HG03060 (cell line): ENCODE measurements around the gene HSP90B1.

Experiments used
- ATAC-seq: cut with Tn5 transposase; IDR thresholded peaks from one replicate; pipeline ENCODE4 v1.9.1; 2021; ENCODE audit warnings: low read depth, moderate number of reproducible peaks; ENCODE audit not compliant: unreplicated experiment

HSP90B1 gene

DNA sequence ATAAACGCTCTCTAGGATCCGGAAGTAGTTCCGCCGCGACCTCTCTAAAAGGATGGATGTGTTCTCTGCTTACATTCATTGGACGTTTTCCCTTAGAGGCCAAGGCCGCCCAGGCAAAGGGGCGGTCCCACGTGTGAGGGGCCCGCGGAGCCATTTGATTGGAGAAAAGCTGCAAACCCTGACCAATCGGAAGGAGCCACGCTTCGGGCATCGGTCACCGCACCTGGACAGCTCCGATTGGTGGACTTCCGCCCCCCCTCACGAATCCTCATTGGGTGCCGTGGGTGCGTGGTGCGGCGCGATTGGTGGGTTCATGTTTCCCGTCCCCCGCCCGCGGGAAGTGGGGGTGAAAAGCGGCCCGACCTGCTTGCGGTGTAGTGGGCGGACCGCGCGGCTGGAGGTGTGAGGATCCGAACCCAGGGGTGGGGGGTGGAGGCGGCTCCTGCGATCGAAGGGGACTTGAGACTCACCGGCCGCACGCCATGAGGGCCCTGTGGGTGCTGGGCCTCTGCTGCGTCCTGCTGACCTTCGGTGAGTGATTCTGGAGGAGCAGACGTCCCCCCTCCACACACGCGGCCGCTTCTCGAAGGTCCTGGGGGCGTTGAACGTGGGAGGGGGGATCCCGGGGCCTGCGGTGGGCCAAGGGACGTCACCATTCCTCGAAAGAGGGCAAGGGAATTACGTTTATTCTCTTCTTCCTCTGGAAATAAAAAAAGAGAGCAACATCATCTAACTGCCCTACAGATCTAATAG lies at the start of gene HSP90B1:
Gene HSP90B1, plus strand, starts transcription at position 377 of the 753 bp plus-strand sequence. Its CDS starts 106 bp downstream, at position 483.
- peak; percentile 44 for ATAC-seq

- no peak for ATAC-seq
Observed at GRCh38 chr12:103881261-103881660, 48.9 kb upstream of the HSP90B1 start.

- no peak for ATAC-seq
Observed at GRCh38 chr12:103882861-103883596, 47.2 kb upstream of the HSP90B1 start.

GRCh38 chr12:103883908-103884307 lies 46.3 kb upstream of the HSP90B1 start:
- no peak for ATAC-seq

DNA sequence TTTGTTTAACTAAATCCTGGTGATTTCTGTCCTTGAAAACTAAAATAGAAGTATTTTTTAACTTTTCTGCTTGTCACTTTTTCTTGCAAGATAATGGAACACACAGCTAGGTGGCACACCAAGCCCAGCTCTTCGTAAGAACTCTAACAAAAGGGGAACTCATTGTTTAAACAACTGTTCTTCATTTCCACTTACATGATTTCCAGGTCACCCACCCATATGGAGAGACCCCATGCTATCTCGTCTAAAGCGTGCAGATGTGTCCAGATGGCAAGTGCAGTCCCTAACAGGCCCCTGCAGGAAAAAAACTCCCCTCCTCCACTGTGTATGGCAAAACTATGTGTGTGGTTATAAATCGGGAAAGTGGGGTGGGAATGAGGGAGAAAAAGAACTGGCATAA lies 45.9 kb upstream of the HSP90B1 start:
- no peak for ATAC-seq

DNA sequence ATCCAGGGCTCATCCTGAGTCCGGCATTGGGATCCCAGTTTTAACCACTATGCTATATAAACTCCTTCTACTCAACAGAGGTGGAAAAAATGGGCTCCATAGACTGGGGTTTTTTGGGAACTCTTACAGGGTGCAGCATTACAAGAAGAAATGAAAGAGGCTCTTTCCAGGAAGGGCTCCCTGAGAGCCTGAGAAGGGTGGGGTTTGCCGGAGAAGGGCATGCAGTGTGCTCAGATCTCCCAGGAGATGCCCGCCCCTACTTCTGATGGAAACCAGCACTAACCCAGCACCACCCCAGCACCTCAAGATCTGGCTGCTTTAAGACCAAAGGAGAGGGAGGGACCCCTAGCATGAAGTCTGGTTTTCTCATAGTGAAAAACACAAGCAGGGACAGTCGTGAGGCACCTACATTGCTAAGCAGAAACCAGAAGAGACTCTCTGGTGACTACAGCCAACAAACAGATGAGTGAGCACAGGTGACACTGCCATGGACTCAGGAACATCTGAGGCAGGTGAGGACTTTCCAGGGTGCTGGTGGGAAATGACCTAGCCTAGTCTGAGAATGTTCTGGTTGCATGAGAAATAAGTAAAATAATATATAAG lies 43.9 kb upstream of the HSP90B1 start:
- ATAC-seq = no peak

- ATAC-seq = no peak
Observed at GRCh38 chr12:103887738-103888137, 42.5 kb upstream of the HSP90B1 start.

DNA sequence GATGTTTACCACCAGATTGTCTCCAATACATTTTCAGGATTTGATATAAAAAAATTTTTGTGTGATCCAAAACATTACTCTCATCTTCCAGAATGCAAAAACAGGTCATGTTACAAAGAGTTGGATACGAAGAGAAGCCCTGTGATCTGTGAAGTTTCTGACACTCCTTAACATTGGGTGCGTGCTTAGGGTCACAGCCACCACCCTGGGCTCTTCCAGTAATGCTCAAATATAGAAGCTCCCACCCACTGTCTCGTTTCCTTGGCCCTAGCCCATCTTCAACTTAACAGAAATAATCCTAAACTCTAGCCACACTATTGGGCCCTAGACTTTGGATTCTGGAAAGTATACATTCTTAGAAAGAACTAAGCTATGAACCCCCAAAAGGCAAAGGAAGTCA lies 32.9 kb upstream of the HSP90B1 start:
- ATAC-seq = no peak

GRCh38 chr12:103901518-103902173 lies 28.6 kb upstream of the HSP90B1 start:
- ATAC-seq = no peak

GRCh38 chr12:103903993-103904392 lies 26.2 kb upstream of the HSP90B1 start:
- no peak for ATAC-seq

GRCh38 chr12:103905730-103906349 lies 24.4 kb upstream of the HSP90B1 start:
- no peak for ATAC-seq

- no peak for ATAC-seq
Observed at GRCh38 chr12:103908246-103908541, 22.0 kb upstream of the HSP90B1 start.

GRCh38 chr12:103908877-103909276 lies 21.3 kb upstream of the HSP90B1 start:
- no peak for ATAC-seq

GRCh38 chr12:103909811-103910210 lies 20.4 kb upstream of the HSP90B1 start:
- ATAC-seq = no peak

DNA sequence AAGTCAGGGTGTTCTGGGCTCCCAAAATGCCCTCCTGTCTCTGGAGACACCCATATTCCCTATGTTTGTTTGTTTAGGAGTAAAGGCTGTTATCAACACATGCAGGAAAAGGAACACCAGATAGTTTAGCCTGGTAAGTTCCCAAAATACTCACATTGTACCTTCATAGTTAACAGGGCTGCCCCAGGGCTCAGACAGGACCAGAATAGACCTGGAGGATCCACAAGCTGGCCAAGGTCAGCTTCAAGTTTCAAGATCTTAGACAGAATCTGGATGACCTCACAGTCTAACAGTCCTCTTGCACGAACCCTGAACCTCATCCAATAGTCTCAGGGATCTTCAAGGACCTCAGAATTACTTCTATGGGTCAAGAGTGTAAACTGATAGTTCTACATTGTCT lies 18.1 kb upstream of the HSP90B1 start:
- no peak for ATAC-seq

DNA sequence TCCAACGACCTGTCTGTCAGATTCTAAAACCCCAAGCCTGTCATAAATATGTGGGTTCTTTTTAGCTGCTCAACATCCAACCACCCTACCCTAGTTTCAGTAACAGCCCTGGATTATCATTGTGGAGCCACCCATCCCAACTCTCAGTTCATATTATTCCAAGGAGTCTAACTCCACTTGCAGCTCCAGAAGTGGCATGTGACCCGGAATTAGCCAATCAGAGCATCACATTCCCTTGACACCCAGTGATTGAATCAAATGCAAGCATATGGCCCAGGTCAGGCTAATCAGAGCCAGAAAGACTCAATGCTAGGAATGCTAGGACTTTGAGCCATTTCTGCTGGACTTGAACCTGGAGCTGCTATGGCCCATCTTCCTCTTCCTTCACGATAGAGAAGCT lies 17.1 kb upstream of the HSP90B1 start:
- ATAC-seq = no peak

- no peak for ATAC-seq
Observed at GRCh38 chr12:103915306-103915705, 14.9 kb upstream of the HSP90B1 start.

- ATAC-seq = no peak
Observed at GRCh38 chr12:103917873-103918272, 12.3 kb upstream of the HSP90B1 start.

GRCh38 chr12:103924761-103925641 lies 5.2 kb upstream of the HSP90B1 start:
- peak; percentile 41 for ATAC-seq

- ATAC-seq = no peak
Observed at GRCh38 chr12:103928682-103929045, 1.5 kb upstream of the HSP90B1 start.
